H1 (cell line): ENCODE measurements around the gene SASH3. TPM values are rescaled to one million over a fixed set of nuclear protein-coding genes. Genes with fewer than 3 reads are reported as not detected.

ENCODE experiments used
- CTCF ChIA-PET: fragments of 300-600 bp; sonication (Branson Sonifier 250); formaldehyde crosslinking; loops from one replicate; lab custom pipeline; 2021; ENCODE audit not compliant: partially characterized antibody; lab: Charles Lee
- POLR2A ChIA-PET: fragments of 300-600 bp; sonication (Branson Sonifier 250); formaldehyde crosslinking; loops from one replicate; lab custom pipeline; 2021; ENCODE audit warnings: inconsistent platforms; ENCODE audit not compliant: partially characterized antibody; lab: Charles Lee
- DNase-seq, 2 experiments: peaks; one replicate each; pipeline versions ENCODE4 v3.0.0 to v3.0.0-alpha.2; 2010 to 2022; ENCODE audit warnings: low spot score in 2 of 2, low read depth in 1 of 2, mixed read lengths in 1 of 2
- FAIRE-seq: peaks from 2 replicates; lab custom pipeline; 2011; peaks lifted over from hg19 to GRCh38; lab: Jason Lieb, UNC
- H2AFZ ChIP-seq: 2 replicates; pipeline ENCODE4 v1.8.1; 2012; ENCODE audit warnings: low read length, inconsistent platforms
- H2AK5ac ChIP-seq: 2 replicates; pipeline ENCODE4 v1.6.1; 2013; ENCODE audit warnings: low read depth, low read length
- H2BK120ac ChIP-seq: replicated peaks from 2 replicates; pipeline ENCODE3; 2013; ENCODE audit warnings: low read depth, low read length, inconsistent platforms
- H2BK12ac ChIP-seq: 2 replicates; pipeline ENCODE4 v1.6.1; 2013; ENCODE audit warnings: low read depth, low read length
- H2BK15ac ChIP-seq: 2 replicates; pipeline ENCODE4 v1.6.1; 2013; ENCODE audit warnings: low read length
- H2BK20ac ChIP-seq: 2 replicates; pipeline ENCODE4 v1.6.1; 2013; ENCODE audit warnings: low read length
- H2BK5ac ChIP-seq: 2 replicates; pipeline ENCODE4 v1.6.1; 2013; ENCODE audit warnings: low read depth, low read length
- H3K14ac ChIP-seq: 2 replicates; pipeline ENCODE4 v1.6.1; 2013; ENCODE audit warnings: inconsistent platforms; ENCODE audit not compliant: insufficient read length
- H3K18ac ChIP-seq: 2 replicates; pipeline ENCODE4 v1.6.1; 2013; ENCODE audit warnings: low read length; ENCODE audit errors: extremely low read depth
- H3K23ac ChIP-seq: 2 replicates; pipeline ENCODE4 v1.6.1; 2013; ENCODE audit warnings: inconsistent platforms; ENCODE audit not compliant: insufficient read length
- H3K23me2 ChIP-seq: 2 replicates; pipeline ENCODE4 v1.6.1; 2013; ENCODE audit warnings: low read depth, low read length
- H3K27ac ChIP-seq: 2 replicates; pipeline ENCODE4 v1.6.1; 2011; ENCODE audit warnings: low read depth, low read length, inconsistent platforms
- H3K27me3 ChIP-seq, 4 experiments: replicated peaks in 1 of 4; 1 replicate in 1 of 4; 2 replicates in 3 of 4; pipeline versions ENCODE4 v1.6.1 to v1.8.1; 2011 to 2013; ENCODE audit warnings: low read length in 3 of 4, mild to moderate bottlenecking in 3 of 4, inconsistent platforms in 2 of 4, mixed read lengths in 2 of 4, moderate library complexity in 1 of 4; ENCODE audit not compliant: control insufficient read depth in 3 of 4, insufficient read depth in 3 of 4; ENCODE audit errors: extremely low read depth in 1 of 4
- H3K36me3 ChIP-seq, 4 experiments: 2 replicates each; pipeline versions ENCODE4 v1.6.1 to v1.8.1; 2011 to 2013; ENCODE audit warnings: mild to moderate bottlenecking in 4 of 4, low read length in 3 of 4, moderate library complexity in 2 of 4, control low read depth in 1 of 4, inconsistent platforms in 1 of 4; ENCODE audit not compliant: insufficient read depth in 4 of 4, control insufficient read depth in 2 of 4
- H3K4ac ChIP-seq: replicated peaks from 2 replicates; pipeline ENCODE3; 2013; ENCODE audit warnings: low read length, low read depth, mixed read lengths, inconsistent platforms; ENCODE audit not compliant: insufficient read length
- H3K4me1 ChIP-seq, 4 experiments: replicated peaks in 1 of 4; 1 replicate in 1 of 4; 2 replicates in 3 of 4; pipeline versions ENCODE4 v1.6.1 to v1.8.1; 2011 to 2013; ENCODE audit warnings: low read length in 3 of 4, inconsistent platforms in 2 of 4, mixed read lengths in 1 of 4; ENCODE audit not compliant: insufficient read depth in 4 of 4, control insufficient read depth in 3 of 4
- H3K4me2 ChIP-seq, 2 experiments: 2 replicates each; pipeline versions ENCODE4 v1.6.1 to v1.8.1; 2011 to 2013; ENCODE audit warnings: low read depth in 2 of 2, low read length in 2 of 2, control low read depth in 1 of 2, inconsistent platforms in 1 of 2, mild to moderate bottlenecking in 1 of 2; ENCODE audit not compliant: insufficient read depth in 1 of 2
- H3K4me3 ChIP-seq, 4 experiments: fragments of 200-600, 300-600 bp in 1 of 4; sonication (generic), shearing (Covaris generic), sonication (Bioruptor Twin) in 1 of 4; 2 replicates each; pipeline versions ENCODE4 v1.5.1 to v1.8.1; 2011 to 2016; ENCODE audit warnings: low read length in 4 of 4, low read depth in 3 of 4, control low read depth in 2 of 4, inconsistent platforms in 2 of 4, mild to moderate bottlenecking in 2 of 4, mixed read lengths in 1 of 4, moderate library complexity in 1 of 4; ENCODE audit not compliant: insufficient read depth in 2 of 4; ENCODE audit errors: extremely low read depth in 1 of 4
- H3K56ac ChIP-seq: replicated peaks from 2 replicates; pipeline ENCODE3; 2013; ENCODE audit warnings: low read depth, mild to moderate bottlenecking, mixed read lengths, low read length, inconsistent platforms; ENCODE audit not compliant: insufficient read length
- H3K79me1 ChIP-seq: 2 replicates; pipeline ENCODE4 v1.6.1; 2013; ENCODE audit warnings: low read depth, low read length, control low read depth
- H3K79me2 ChIP-seq, 2 experiments: 2 replicates each; pipeline versions ENCODE4 v1.6.1 to v1.8.1; 2012 to 2013; ENCODE audit warnings: low read length in 2 of 2, mild to moderate bottlenecking in 2 of 2, inconsistent platforms in 1 of 2; ENCODE audit not compliant: insufficient read depth in 2 of 2, control insufficient read depth in 1 of 2
- H3K9ac ChIP-seq, 4 experiments: replicated peaks in 1 of 4; 1 replicate in 1 of 4; 2 replicates in 3 of 4; pipeline versions ENCODE4 v1.6.1 to v1.8.1; 2011 to 2013; ENCODE audit warnings: low read depth in 3 of 4, low read length in 3 of 4, control low read depth in 2 of 4, mild to moderate bottlenecking in 2 of 4, moderate library complexity in 2 of 4, inconsistent platforms in 1 of 4; ENCODE audit errors: extremely low read depth in 1 of 4
- H3K9me3 ChIP-seq, 2 experiments: 2 replicates each; pipeline versions ENCODE4 v1.6.1 to v1.8.1; 2012 to 2013; ENCODE audit warnings: mild to moderate bottlenecking in 2 of 2, moderate library complexity in 2 of 2, control low read depth in 1 of 2, inconsistent platforms in 1 of 2, low read depth in 1 of 2, low read length in 1 of 2, mixed read lengths in 1 of 2; ENCODE audit not compliant: insufficient read depth in 2 of 2
- H4K20me1 ChIP-seq, 2 experiments: replicated peaks in 1 of 2; 2 replicates each; pipeline versions ENCODE3 to v1.8.1; 2011 to 2013; ENCODE audit warnings: inconsistent platforms in 2 of 2, low read length in 2 of 2, mild to moderate bottlenecking in 1 of 2; ENCODE audit not compliant: insufficient read depth in 2 of 2, control insufficient read depth in 1 of 2
- H4K5ac ChIP-seq: 2 replicates; pipeline ENCODE4 v1.6.1; 2013; ENCODE audit warnings: low read length, low read depth, mixed read lengths, inconsistent platforms; ENCODE audit not compliant: insufficient read length
- H4K8ac ChIP-seq: 2 replicates; pipeline ENCODE4 v1.8.0; 2013; ENCODE audit warnings: mild to moderate bottlenecking, moderate library complexity, low read length, inconsistent platforms; ENCODE audit not compliant: insufficient read depth; ENCODE audit errors: extremely low read depth
- H4K91ac ChIP-seq: replicated peaks from 2 replicates; pipeline ENCODE3; 2013; ENCODE audit warnings: low read length, mixed read lengths, inconsistent platforms; ENCODE audit not compliant: insufficient read length
- ATF2 ChIP-seq: IDR thresholded peaks from 2 replicates; pipeline ENCODE4 v1.6.1; 2012; ENCODE audit warnings: low read length, inconsistent platforms
- BACH1 ChIP-seq: IDR thresholded peaks from 2 replicates; pipeline ENCODE4 v1.6.1; 2012; ENCODE audit warnings: low read length, improper control_type of control experiment
- CEBPB ChIP-seq: IDR thresholded peaks from 2 replicates; pipeline ENCODE4 v1.6.1; 2012; ENCODE audit warnings: low read depth, low read length
- CTBP2 ChIP-seq: IDR thresholded peaks from 2 replicates; pipeline ENCODE4 v1.7.0; 2011; ENCODE audit warnings: borderline replicate concordance, mild to moderate bottlenecking, moderate library complexity, mixed read lengths, low read length; ENCODE audit not compliant: insufficient read depth, insufficient read length
- EP300 ChIP-seq, 2 experiments: IDR thresholded peaks; 1 replicate in 1 of 2; 2 replicates in 1 of 2; pipeline ENCODE4 v1.6.1; 2011 to 2012; ENCODE audit warnings: low read depth in 2 of 2, low read length in 2 of 2, mild to moderate bottlenecking in 2 of 2, borderline replicate concordance in 1 of 2, inconsistent platforms in 1 of 2, moderate library complexity in 1 of 2
- NRF1 ChIP-seq: IDR thresholded peaks from 2 replicates; pipeline ENCODE4 v1.6.1; 2011; ENCODE audit warnings: mild to moderate bottlenecking, low read depth, low read length, improper control_type of control experiment
- RAD21 ChIP-seq, 2 experiments: IDR thresholded peaks in 1 of 2; conservative IDR thresholded peaks in 1 of 2; 2 replicates each; pipeline ENCODE4 v1.6.1; 2011; ENCODE audit warnings: low read depth in 2 of 2, low read length in 2 of 2, improper control_type of control experiment in 1 of 2, inconsistent platforms in 1 of 2, mild to moderate bottlenecking in 1 of 2, moderate library complexity in 1 of 2
- RNF2 ChIP-seq: fragments of 200-900, 300-1000 bp; sonication (generic); IDR thresholded peaks from 2 replicates; pipeline ENCODE4 v1.7.1; 2016; ENCODE audit warnings: borderline replicate concordance, low read depth, mild to moderate bottlenecking, antibody characterized with exemption, low read length; ENCODE audit not compliant: poor library complexity, severe bottlenecking; ENCODE audit errors: missing control alignments
- SAP30 ChIP-seq: fragments of 300-600 bp; sonication (generic); IDR thresholded peaks from 2 replicates; pipeline ENCODE4 v1.7.1; 2012; ENCODE audit warnings: low read length, moderate library complexity, mild to moderate bottlenecking, inconsistent platforms; ENCODE audit not compliant: insufficient read depth, insufficient replicate concordance
- TBP ChIP-seq: IDR thresholded peaks from 2 replicates; pipeline ENCODE4 v1.6.1; 2011; ENCODE audit warnings: low read depth, low read length, improper control_type of control experiment
- YY1 ChIP-seq: IDR thresholded peaks from 2 replicates; pipeline ENCODE4 v1.6.1; 2011; ENCODE audit warnings: low read depth, mild to moderate bottlenecking, low read length
- WGBS, 2 experiments: shearing (Covaris generic) in 1 of 2; methylation state at CpG; one replicate each; pipeline versions ENCODE4 v1.1.6 to v1.1.7; 2013 to 2015; ENCODE audit warnings: low lambda C conversion rate in 2 of 2, mixed read lengths in 2 of 2, inconsistent platforms in 1 of 2, low coverage in 1 of 2, missing lambda C conversion rate in 1 of 2; ENCODE audit not compliant: insufficient replicate concordance in 2 of 2, insufficient coverage in 1 of 2, insufficient read length in 1 of 2; ENCODE audit errors: extremely low coverage in 1 of 2, missing lambda C conversion rate in 1 of 2; 5-methylcytosine and 5-hydroxymethylcytosine counted together
- polyA plus RNA-seq, 7 experiments: library from polyadenylated mRNA; depleted of rRNA in 3 of 7; stranded (reverse) in 5 of 7; unstranded in 2 of 7; fragments of >200 nt in 5 of 7; fragments of 200-250 nt in 2 of 7; gene quantifications; 1 replicate in 5 of 7; 2 replicates in 1 of 7; 4 replicates in 1 of 7; pipeline versions ENCODE4 v1.2.1 to v1.2.3, GENCODE V29; 2011 to 2013; ENCODE audit warnings: missing spikeins in 2 of 7, mixed read lengths in 2 of 7
- total RNA-seq: library from RNA; stranded (reverse); fragmentation: NEBNext Ultra II Directional; extraction: Animal tissue kit (Norgen Biotek cat#: 25700); gene quantifications from 2 replicates; pipeline ENCODE4 v1.2.1, GENCODE V29; 2021

The SASH3 gene
- total and polyA plus RNA-seq, 2 of the 8 experiments (the other 6 are each of a cell fraction or from before 2014, with no cell fraction given), result not detected

DNA sequence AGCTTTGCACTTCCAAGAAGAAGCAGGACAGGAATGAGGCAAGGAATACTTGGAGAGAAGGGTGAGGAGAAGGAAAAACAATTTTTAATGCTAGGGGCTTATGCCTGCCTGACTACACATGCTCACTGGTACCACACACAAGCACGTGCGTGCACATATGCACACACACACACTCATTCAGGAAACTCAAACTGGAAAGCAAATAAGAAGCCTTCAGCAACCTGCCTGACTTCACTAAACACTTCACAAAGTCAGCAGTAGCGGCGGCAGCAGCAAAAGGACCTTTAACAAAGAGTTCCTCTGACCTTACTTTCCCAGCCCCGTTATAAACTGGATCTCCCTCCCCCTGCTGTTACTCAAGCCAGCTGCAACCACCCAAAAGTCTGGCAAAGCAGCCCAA, 60.6 kb downstream of the SASH3 start:
- Histone ChIP-seq H4K5ac (no peak overlapping the region), H4K20me1 (peaks cover 0 to 3% of the 10 kb centered on the region in 2 experiments), H2BK120ac (no peak overlapping the region), H3K4me2 (no peak overlapping the region), H2BK15ac (no peak overlapping the region), H3K36me3 (peaks cover 0 to 5% (median 0%) of the 10 kb centered on the region in 4 experiments; a peak in 3 of 8 replicates), H3K79me2 (peaks cover 0 to 20% of the 10 kb centered on the region in 2 experiments; a peak in 1 of 4 replicates), H3K27ac (no peak overlapping the region), H3K9me3 (no peaks in the 10 kb centered on the region), H3K56ac (no peak overlapping the region), H3K18ac (no peak overlapping the region), H2BK5ac (no peak overlapping the region), H2AFZ (no peak overlapping the region), H3K27me3 (no peaks in the 10 kb centered on the region), H3K23me2 (no peaks in the 10 kb centered on the region; the same call in 1 of the 2 replicates), H4K91ac (no peak overlapping the region), H3K23ac (no peak overlapping the region), H3K4me1 (no peaks in the 10 kb centered on the region), H3K4me3 (no peak overlapping the region), H4K8ac (no peak overlapping the region), H3K79me1 (no peaks in the 10 kb centered on the region; the same call in 1 of the 2 replicates), H2BK20ac (no peak overlapping the region), H2AK5ac (no peak overlapping the region), H3K9ac (no peak overlapping the region), H3K4ac (no peak overlapping the region), H3K14ac (no peak overlapping the region), H2BK12ac (no peak overlapping the region)
- DNase-seq, result no peak
- FAIRE-seq, result no peak
- CTCF ChIA-PET, result interaction anchor here (1.2 to 1.4 kb wide), 3 partner anchors 18 to 220 kb away, joined by 3 to 4 read pairs (median 3); no protein-coding TSS in a partner anchor
- 100% methylated on average over 5 of the region's 5 CpGs; no CpG with 5 or more reads in 1 of the 2 experiments for WGBS, 2 experiments
- POLR2A ChIA-PET, result no interaction called here
- TF ChIP-seq YY1 (no peak), TBP (no peak), RAD21 (IDR thresholded peaks at IDR 0.05 in 1 of 2, conservative IDR thresholded peaks at IDR 0.05 in 1 of 2; ENCODE audit: low read depth in 2 of 2, low read length in 2 of 2) (no peak), CTBP2 (no peak), BACH1 (no peak), RNF2 (no peak), SAP30 (no peak), EP300 (IDR thresholded peaks at IDR 0.05; ENCODE audit: borderline replicate concordance in 1 of 2, low read depth in 2 of 2, low read length in 2 of 2) (no peak), ATF2 (no peak), NRF1 (no peak), CEBPB (no peak)
